ENCODE results near the gene GABARAP.
A peak's percentile ranks its signal among the peaks of the same experiment; 100 is the strongest.

GABARAP gene

DNA sequence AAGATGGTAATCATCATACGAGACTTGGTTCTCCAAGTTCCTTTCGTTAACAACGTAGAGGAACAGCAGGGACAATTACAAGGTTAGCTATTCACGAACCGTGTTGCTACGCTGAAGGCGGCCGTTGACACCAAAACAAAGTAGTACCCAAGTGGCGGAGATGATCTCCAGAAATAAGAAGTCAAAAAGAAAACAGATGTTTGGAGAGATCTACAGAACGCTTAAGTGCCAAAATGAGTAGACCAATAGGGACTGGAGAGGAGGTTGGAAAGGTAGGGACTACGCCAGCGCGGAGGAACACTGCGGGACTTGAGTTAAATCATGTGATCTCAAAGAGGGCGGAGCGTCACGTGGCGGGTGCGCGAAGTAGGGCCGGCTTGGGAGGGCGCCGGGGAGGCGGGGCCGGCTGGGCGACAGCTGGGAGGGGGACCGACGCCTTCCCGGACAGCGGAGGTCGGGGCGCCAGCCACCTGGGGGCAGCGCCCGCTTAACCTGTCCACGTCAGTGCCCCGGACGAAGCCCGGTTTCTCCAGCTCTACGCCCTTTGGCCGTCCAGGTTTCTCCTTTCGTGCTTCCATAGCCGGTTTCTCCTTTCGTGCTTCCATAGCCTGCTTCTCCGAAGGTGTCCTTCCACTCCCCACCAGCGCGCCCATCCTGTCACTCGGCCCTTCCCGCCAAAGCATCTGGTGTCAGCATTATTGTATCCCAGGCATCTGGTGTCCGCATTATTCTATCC is 636 bp upstream of the GABARAP start:
- Histone ChIP-seq H3K4me2 (peak overlapping the region; percentile 82), H3K27ac (peak overlapping the region; percentile 84), H3K27me3 (no peaks in the 10 kb centered on the region), H3K9me3 (no peaks in the 10 kb centered on the region), H3K36me3 (peaks cover 53% of the 10 kb centered on the region), H3K9ac (peak overlapping the region; percentile 92), H4K20me1 (peaks cover 27% of the 10 kb centered on the region), H3K4me3 (peak overlapping the region; percentile 92), H3K4me1 (peaks cover 25% of the 10 kb centered on the region)
- TF ChIP-seq Cebpa-rat (IDR thresholded peaks at IDR 0.05) = no peak

DNA sequence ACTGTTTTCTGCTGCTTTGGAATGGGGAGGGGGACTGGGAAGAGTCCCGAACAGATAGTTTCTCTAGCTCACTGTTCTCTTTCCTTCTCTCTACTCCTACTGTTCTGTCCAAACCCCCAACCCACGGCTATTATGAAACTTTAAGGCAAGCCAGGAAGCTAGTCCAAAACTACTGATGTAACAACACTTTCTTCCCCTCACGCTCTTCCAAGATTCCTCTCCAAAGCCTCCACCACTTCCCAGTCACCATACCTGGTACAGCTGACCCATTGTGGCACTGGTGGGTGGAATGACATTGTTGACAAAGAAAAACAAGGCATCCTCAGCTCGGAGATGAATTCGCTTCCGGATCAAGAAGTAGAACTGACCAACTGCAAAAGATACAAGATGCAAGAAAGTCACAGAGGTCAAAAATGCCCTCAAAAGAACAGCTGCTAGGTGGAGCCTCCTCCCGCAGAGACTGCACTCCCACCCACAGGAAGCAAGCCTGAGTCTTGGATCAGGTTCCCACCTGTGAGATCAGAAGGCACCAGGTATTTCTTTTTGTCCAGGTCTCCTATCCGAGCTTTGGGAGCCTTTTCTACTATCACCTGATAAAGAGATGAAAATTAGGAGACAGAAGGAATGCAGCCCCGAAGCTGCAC is 1.0 kb downstream of the GABARAP start:
- peak overlapping the region; percentile 92 for H3K4me3 ChIP-seq
- peaks cover 25% of the 10 kb centered on the region for H4K20me1 ChIP-seq
- no peaks in the 10 kb centered on the region for H3K27me3 ChIP-seq
- TF ChIP-seq Cebpa-rat (IDR thresholded peaks at IDR 0.05) = no peak
- H3K9ac ChIP-seq = peak overlapping the region; percentile 92
- no peaks in the 10 kb centered on the region for H3K9me3 ChIP-seq
- H3K4me1 ChIP-seq = peaks cover 39% of the 10 kb centered on the region
- H3K36me3 ChIP-seq = peaks cover 52% of the 10 kb centered on the region
- peak overlapping the region; percentile 82 for H3K4me2 ChIP-seq
- peak overlapping the region; percentile 84 for H3K27ac ChIP-seq

DNA sequence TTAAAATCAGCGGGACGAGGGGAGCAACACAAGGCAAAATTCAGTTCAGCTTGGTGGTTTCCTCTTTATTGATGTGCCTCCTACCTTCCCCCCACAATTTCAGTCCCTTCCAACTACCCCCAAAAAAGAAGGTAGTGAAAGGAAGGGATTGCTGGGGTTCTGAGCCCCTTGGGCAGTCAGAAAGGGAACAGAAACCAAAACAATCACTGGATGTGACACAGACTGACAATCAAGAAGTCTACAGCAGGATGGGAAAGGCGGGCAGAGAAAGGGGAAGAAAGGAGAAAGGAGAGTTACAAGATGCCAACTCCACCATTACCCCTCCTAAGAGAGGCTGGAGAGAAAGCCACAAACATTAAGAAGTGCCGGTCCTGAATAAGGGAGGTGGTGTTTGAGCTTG is 1.9 kb downstream of the GABARAP start:
- no peak for TF ChIP-seq Cebpa-rat (IDR thresholded peaks at IDR 0.05)
- Histone ChIP-seq H3K9ac (peak overlapping the region; percentile 92), H3K27me3 (no peaks in the 10 kb centered on the region), H3K4me2 (peak overlapping the region; percentile 82), H3K36me3 (peaks cover 52% of the 10 kb centered on the region), H3K4me3 (peak overlapping the region; percentile 92), H3K27ac (peak overlapping the region; percentile 84), H3K4me1 (peaks cover 47% of the 10 kb centered on the region), H4K20me1 (peaks cover 27% of the 10 kb centered on the region), H3K9me3 (no peaks in the 10 kb centered on the region)

DNA sequence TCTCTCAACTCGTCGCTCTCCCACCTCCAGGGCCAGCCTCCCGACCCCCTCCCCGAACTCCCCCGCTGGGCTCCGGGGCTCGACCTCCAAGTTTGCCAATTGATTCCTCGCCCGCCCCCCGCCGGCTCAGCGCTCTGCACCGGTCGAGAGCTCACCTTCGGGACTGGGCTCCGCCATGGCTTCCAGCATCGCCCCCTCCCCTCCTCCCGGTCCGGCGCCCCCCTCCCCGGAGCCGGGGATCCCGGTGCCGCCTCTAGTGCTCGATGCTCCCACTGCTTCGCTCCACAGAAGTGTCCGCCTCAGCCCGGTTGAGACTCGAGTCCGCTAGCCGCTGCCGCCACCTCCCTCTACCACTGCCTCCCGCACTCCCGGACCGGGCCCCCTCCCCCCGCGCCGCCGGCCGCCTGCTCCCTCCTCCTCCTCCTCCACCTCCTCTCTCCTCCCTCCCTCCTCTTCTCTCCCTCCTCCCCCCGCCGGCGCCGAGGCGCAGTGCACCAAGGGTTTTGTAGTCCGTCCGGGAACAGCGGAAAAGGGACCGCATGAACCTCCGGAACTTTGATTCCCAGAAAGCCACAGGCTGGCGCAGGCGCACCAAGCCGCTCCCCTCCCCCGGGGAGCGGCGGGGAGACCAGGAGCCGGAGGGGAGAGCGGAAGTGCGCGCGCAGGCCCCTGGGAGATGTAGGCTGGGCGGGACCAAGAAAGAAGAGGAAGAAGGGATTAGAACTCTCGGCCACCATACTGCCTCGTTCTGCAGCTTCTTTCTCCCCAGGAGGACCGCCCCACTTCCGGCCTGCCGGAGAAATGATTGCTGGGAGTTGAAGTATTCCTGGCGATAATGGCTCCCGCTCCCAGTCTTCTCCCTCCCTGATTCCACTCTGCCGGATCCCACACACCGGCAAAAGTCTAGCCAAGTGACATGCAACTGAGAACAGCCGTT is 2.9 kb downstream of the GABARAP start, which contains the start of gene PHF23:
Gene PHF23 (minus strand): TSS at position 367 of the 937 bp plus-strand sequence. CDS start 178 bp downstream, at position 189.
- Histone ChIP-seq H3K27me3 (no peaks in the 10 kb centered on the region), H3K9me3 (no peaks in the 10 kb centered on the region), H4K20me1 (peaks cover 34% of the 10 kb centered on the region), H3K4me1 (peaks cover 56% of the 10 kb centered on the region), H3K4me2 (peak within 1 kb of the TSS; percentile 82), H3K36me3 (peaks cover 48% of the 10 kb centered on the region), H3K4me3 (peak within 1 kb of the TSS; percentile 92), H3K9ac (peak within 1 kb of the TSS; percentile 97), H3K27ac (peak within 1 kb of the TSS; percentile 95)
- TF ChIP-seq Cebpa-rat (IDR thresholded peaks at IDR 0.05) = no peak

DNA sequence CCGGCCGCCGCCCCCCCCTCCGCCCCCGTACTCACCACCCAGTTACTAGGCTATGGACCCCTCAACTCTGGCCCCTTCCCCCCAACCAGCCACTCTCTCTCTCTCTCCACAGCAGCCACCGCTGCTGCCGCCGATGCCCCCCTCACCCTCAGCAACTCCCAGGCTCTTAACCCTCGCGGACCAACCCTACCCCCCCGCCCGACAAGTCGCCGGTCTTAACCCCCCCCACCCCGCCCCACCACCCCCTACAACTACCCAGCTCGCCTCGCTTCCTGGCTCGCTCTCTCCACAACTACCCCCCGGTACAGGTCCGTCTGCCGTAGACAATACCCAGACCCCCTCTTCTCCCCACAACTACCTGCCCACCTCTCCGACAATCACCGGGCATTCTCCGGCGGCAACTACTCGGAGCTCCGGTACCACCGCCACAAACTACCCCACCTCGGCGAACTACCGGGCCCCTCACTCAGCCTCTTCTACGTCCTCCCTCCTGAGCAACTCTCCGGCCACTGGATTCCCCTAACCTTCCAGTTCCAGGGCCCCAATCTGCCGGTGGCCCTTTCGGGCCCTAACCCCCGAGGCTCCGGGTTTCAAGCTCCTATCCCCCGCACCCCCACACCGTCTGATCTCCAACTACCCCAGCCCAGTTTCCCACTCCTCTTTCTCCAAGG is 3.7 kb downstream of the GABARAP start:
- H3K4me1 ChIP-seq = peaks cover 56% of the 10 kb centered on the region
- H3K4me2 ChIP-seq = peak overlapping the region; percentile 56
- H3K4me3 ChIP-seq = peak overlapping the region; percentile 92
- peak overlapping the region; percentile 97 for H3K9ac ChIP-seq
- H4K20me1 ChIP-seq = peaks cover 35% of the 10 kb centered on the region
- H3K27me3 ChIP-seq = no peaks in the 10 kb centered on the region
- TF ChIP-seq Cebpa-rat (IDR thresholded peaks at IDR 0.05) = no peak
- H3K9me3 ChIP-seq = no peaks in the 10 kb centered on the region
- H3K36me3 ChIP-seq = peaks cover 40% of the 10 kb centered on the region
- peak overlapping the region; percentile 95 for H3K27ac ChIP-seq

DNA sequence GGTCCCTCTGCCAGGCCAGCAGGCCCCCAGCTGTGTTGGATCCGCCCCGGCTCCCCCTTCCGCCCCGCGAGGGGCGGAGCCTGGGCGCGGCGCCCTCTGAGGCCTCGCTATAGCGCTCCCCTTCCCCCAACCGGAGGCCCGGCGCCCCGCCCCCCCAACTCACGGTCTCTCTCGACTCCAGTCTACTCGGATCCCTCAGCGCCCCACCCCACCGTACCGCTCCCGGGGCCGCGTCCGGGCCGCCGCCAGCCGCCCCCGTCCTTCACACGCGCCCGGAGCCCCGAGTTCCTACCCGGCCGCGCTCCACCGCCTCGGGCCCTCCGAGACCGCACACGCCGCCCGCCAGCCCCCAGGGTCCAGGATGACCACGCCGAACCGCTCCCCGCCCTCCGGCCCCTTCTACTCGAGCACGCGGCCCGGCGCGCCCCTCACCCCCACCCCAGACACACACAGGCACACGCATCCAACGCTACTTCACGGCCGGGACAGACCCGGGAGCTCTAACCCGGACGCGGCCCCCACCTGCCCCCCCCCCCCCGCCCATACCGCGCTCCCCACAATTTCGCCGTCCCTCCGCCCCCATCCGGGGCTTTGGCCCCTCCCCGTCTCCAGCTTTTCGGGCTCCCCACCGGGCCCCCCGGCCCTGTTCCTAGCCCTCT is 4.4 kb downstream of the GABARAP start:
- Histone ChIP-seq H3K4me3 (peak overlapping the region; percentile 92), H3K36me3 (peaks cover 40% of the 10 kb centered on the region), H3K27ac (peak overlapping the region; percentile 95)

DNA sequence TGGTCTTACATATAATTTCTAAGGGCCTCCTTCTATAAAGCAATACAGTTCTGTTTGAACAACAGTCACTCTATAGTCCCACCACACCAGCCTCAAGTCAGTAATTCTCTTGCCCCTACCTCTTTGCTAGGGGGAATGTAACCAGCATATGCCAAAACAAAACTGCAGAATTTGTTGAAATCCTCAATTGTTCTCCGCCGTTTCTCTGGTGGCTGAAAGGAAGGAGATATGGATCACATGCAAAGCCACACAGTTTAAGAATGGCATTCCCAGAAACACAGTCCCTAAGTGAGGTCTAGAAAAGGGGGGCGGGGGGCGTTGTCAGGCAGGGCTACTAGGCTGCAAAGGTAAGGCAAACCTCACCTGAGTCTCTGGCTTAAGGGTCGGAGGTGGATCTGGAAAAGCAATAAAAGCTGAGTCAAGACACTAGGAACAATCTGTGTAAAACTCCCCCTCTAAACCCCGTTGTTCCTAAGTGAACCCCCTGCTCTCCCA is 4.9 kb downstream of the GABARAP start:
- peaks cover 40% of the 10 kb centered on the region for H3K36me3 ChIP-seq
- H3K4me2 ChIP-seq = peak overlapping the region; percentile 88
- peak overlapping the region; percentile 95 for H3K27ac ChIP-seq
- H3K9ac ChIP-seq = peak overlapping the region; percentile 94
- H3K4me1 ChIP-seq = peaks cover 63% of the 10 kb centered on the region
- H3K4me3 ChIP-seq = peak overlapping the region; percentile 92
- no peak for TF ChIP-seq Cebpa-rat (IDR thresholded peaks at IDR 0.05)
- no peaks in the 10 kb centered on the region for H3K27me3 ChIP-seq
- peaks cover 48% of the 10 kb centered on the region for H4K20me1 ChIP-seq
- H3K9me3 ChIP-seq = no peaks in the 10 kb centered on the region

More for the DNA sequence above, 4.4 kb downstream of the GABARAP start:
- no peaks in the 10 kb centered on the region for H3K9me3 ChIP-seq
- H4K20me1 ChIP-seq = peaks cover 42% of the 10 kb centered on the region
- H3K4me1 ChIP-seq = peaks cover 57% of the 10 kb centered on the region
- H3K27me3 ChIP-seq = no peaks in the 10 kb centered on the region
- no peak for TF ChIP-seq Cebpa-rat (IDR thresholded peaks at IDR 0.05)
- peak overlapping the region; percentile 94 for H3K9ac ChIP-seq
- peak overlapping the region; percentile 88 for H3K4me2 ChIP-seq

DNA sequence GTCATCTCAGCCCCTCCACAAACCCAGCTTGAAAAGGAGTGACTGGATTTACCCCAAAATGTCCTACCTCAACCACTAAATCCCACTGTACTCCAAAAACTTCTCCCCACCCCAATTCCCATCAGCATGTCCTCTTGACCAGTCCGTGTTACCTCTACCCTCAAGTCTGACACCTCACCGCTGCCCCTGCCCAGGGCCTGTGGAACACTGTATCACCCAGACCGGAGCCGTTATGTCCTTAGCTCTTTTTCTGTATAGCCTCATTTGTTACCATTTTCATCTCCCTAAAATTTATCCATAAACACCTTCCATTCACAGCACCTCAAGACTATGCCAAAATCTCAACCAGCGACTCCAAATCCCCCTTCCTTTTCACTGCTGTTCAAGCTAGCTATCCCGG is 5.4 kb downstream of the GABARAP start:
- Histone ChIP-seq H3K9ac (peak overlapping the region; percentile 94), H3K4me2 (peak overlapping the region; percentile 88), H3K4me1 (peaks cover 68% of the 10 kb centered on the region), H4K20me1 (peaks cover 53% of the 10 kb centered on the region), H3K9me3 (no peaks in the 10 kb centered on the region), H3K4me3 (peak overlapping the region; percentile 92), H3K27me3 (no peaks in the 10 kb centered on the region), H3K36me3 (peaks cover 40% of the 10 kb centered on the region), H3K27ac (no peak overlapping the region)
- no peak for TF ChIP-seq Cebpa-rat (IDR thresholded peaks at IDR 0.05)

All from BLaER1 (cell line).